Endothelial cell (in vitro differentiated cells): Measurements from ENCODE around the gene RHCE. TPM values are rescaled to one million over a fixed set of nuclear protein-coding genes. Genes with fewer than 3 reads are reported as not detected.
"Not testable (repeated sequence)": the region's sequence is repeated elsewhere in the genome, so short reads cannot be mapped to it uniquely, and the experiment has no call there.

Experiments
- DNase-seq: peaks from one replicate; pipeline ENCODE4 v3.0.0; 2021; ENCODE audit warnings: low spot score
- H3K27ac Mint-ChIP-seq: one replicate; pipeline ENCODE4 v1.8.0; 2021; ENCODE audit warnings: mixed read lengths, inconsistent platforms; ENCODE audit not compliant: unreplicated experiment
- H3K27me3 Mint-ChIP-seq: one replicate; pipeline ENCODE4 v1.8.0; 2021; ENCODE audit warnings: mild to moderate bottlenecking, moderate library complexity, mixed read lengths, inconsistent platforms; ENCODE audit not compliant: unreplicated experiment
- H3K36me3 Mint-ChIP-seq: one replicate; pipeline ENCODE4 v1.8.0; 2021; ENCODE audit warnings: mild to moderate bottlenecking, low read depth, mixed read lengths, inconsistent platforms; ENCODE audit not compliant: unreplicated experiment
- H3K4me1 Mint-ChIP-seq: one replicate; pipeline ENCODE4 v1.8.0; 2021; ENCODE audit warnings: mild to moderate bottlenecking, mixed read lengths, inconsistent platforms; ENCODE audit not compliant: unreplicated experiment
- H3K4me3 Mint-ChIP-seq: one replicate; pipeline ENCODE4 v1.8.0; 2021; ENCODE audit warnings: mild to moderate bottlenecking, mixed read lengths, inconsistent platforms; ENCODE audit not compliant: unreplicated experiment
- H3K9me3 Mint-ChIP-seq: one replicate; pipeline ENCODE4 v1.8.0; 2021; ENCODE audit warnings: mixed read lengths, inconsistent platforms; ENCODE audit not compliant: unreplicated experiment
- total RNA-seq: library from RNA; stranded (reverse); fragmentation: NEBNext Ultra II Directional; extraction: Animal tissue kit (Norgen Biotek cat#: 25700); gene quantifications from one replicate; pipeline ENCODE4 v1.2.1, GENCODE V29; 2021; ENCODE audit not compliant: unreplicated experiment

Gene RHCE
- total RNA-seq, 1 donor from 2014 or later: 2.4 TPM

GRCh38 chr1:25328791-25329185 lies 91.8 kb downstream of the RHCE start:
- H3K4me3 Mint-ChIP-seq, DNase-seq, H3K36me3 Mint-ChIP-seq, H3K4me1 Mint-ChIP-seq, H3K27me3 Mint-ChIP-seq, H3K27ac Mint-ChIP-seq, H3K9me3 Mint-ChIP-seq: not testable (repeated sequence)

GRCh38 chr1:25327864-25328790 lies 92.5 kb downstream of the RHCE start:
- not testable (repeated sequence) for H3K36me3 Mint-ChIP-seq, H3K9me3 Mint-ChIP-seq, H3K4me1 Mint-ChIP-seq, H3K4me3 Mint-ChIP-seq, DNase-seq, H3K27ac Mint-ChIP-seq, H3K27me3 Mint-ChIP-seq

DNA sequence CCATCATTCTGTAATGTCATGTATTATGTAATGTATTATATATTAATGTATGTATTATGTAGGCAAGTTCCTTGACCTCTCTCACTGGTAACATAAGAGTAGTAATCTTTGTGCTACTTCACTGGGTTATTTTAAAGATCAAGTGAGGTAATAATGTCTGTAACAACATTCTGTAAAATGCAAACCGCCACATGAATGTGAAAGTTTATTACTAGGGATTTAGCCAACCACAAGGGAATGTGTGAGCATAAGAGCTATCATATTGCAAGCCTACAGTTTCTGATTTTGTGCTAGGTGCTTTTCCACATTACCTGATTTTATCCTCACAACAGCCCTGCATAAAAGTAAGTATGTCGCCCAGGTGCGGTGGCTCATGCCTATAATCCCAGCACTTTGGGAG lies 96.2 kb downstream of the RHCE start:
- not testable (repeated sequence) for H3K4me1 Mint-ChIP-seq, H3K36me3 Mint-ChIP-seq, DNase-seq, H3K27ac Mint-ChIP-seq, H3K9me3 Mint-ChIP-seq, H3K27me3 Mint-ChIP-seq, H3K4me3 Mint-ChIP-seq

DNA sequence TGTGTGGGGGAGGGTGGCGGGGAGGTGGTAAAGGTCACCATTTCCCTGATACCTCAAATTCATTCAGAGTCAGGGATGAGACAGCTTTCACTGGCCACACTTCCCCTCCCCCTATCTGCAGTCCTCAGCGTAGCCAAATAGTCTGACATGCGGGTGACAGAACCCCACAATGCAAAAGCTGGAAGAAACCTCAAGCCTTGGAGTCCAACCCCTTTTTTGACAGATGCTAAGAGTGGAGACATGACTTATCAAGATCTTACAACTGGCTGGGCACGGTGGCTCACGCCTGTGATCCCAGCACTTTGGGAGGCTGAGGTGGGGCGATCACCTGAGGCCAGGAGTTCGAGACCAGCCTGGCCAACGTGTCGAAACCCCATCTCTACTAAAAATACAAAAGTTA lies 98.5 kb downstream of the RHCE start:
- H3K27me3 Mint-ChIP-seq, H3K4me1 Mint-ChIP-seq, H3K36me3 Mint-ChIP-seq, H3K4me3 Mint-ChIP-seq, H3K9me3 Mint-ChIP-seq, DNase-seq, H3K27ac Mint-ChIP-seq: not testable (repeated sequence)

DNA sequence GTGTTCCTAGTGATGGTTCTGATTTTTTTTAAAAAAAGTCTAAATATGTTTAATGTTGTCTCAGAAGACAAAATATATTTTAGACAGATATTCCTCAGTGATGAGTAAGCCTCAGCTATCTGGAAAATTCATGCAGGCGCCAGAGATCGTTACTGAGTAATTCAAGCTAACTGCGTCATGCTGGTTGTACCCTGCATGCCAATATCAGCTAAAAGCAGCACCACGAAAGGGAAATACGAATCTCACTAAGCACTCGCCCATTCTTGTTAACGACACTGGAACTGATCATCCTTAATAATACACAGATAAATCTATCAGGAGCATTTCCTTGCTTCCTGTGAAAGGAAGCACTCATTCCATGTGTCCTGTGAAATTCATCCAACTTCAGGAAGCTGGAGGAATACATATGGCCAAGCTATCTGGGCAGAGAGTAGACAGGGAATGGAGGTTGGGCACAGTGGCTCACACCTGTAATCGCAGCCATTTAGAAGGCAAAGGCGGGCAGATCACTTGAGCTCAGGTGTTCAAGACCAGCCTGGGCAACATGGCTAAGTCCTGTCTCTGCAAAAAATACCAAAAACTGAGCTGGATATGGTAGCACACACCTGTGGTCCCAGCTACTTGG lies 100.2 kb downstream of the RHCE start:
- not testable (repeated sequence) for H3K27me3 Mint-ChIP-seq, H3K4me3 Mint-ChIP-seq, H3K9me3 Mint-ChIP-seq, H3K27ac Mint-ChIP-seq, H3K4me1 Mint-ChIP-seq, H3K36me3 Mint-ChIP-seq, DNase-seq

GRCh38 chr1:25312806-25313470 lies 107.7 kb downstream of the RHCE start:
- not testable (repeated sequence) for H3K36me3 Mint-ChIP-seq, H3K27me3 Mint-ChIP-seq, H3K4me3 Mint-ChIP-seq, H3K4me1 Mint-ChIP-seq, H3K27ac Mint-ChIP-seq, H3K9me3 Mint-ChIP-seq, DNase-seq

Other genes with a start within 250 kb of the RHCE start
- gene SYF2, start 188.3 kb downstream of the RHCE start, total RNA-seq: 34.9 TPM
- gene RSRP1, start 173.4 kb downstream of the RHCE start, total RNA-seq: 119 TPM
- 0.38 TPM for gene RHD, start 148.3 kb downstream of the RHCE start, total RNA-seq
- 108 TPM for gene TMEM50A, start 82.5 kb downstream of the RHCE start, total RNA-seq
- gene MACO1, start 10.1 kb upstream of the RHCE start, total RNA-seq: 35.9 TPM
- gene LDLRAP1, start 122.8 kb upstream of the RHCE start, total RNA-seq: 23.5 TPM
- 29.1 TPM for gene MAN1C1, start 196.0 kb upstream of the RHCE start, total RNA-seq